ENCODE measurements around the gene APBB1. TPM values are rescaled to one million over a fixed set of nuclear protein-coding genes. Genes with fewer than 3 reads are reported as not detected.

Gene APBB1
- total RNA-seq, 1 experiment from 2014 or later, result 17.1 TPM

DNA sequence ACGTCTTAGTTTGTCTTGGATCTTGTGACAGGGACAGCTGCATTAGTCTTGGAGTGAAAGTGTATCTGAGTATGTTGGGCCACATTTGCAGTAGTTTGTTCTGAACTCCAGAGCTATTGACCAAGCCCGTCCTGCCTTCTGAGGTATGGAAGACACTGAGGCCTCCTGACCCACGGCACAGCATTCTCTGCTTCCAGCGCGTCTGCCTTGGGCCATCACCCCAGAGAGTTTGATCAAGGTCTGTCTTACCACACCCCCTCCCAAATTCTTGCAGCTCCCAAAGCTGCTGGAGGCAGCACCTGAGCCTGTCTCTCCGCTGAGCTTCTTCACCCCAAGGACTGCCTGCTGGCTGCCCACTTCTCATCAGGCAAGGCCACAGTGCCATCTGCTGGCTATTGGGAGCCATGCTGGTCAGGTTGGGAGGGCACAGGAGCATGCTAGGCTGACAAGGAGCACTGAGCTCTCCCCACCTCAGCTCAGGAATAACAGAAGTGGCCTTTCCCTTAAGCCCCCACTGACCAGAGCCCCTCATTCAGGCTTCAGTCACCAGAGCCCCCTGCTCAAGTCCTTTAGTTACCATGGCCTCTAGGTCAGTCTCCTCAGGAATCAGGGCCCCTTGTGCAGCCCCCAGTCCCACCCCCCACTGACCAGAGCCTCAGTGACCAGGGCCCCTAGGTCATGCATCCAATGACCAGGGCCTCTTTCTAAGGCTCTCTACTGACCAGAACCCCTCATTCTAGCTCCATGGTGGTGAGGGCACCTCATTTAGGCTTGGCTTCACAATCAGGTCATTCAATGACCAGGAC, 55.8 kb downstream of the APBB1 start:
- peaks cover 10% of the 10 kb centered on the region for H3K4me1 ChIP-seq (replicated peaks)
- H3K27ac ChIP-seq, result no peak overlapping the region

GRCh38 chr11:6362185-6362872, 56.6 kb downstream of the APBB1 start:
- H3K9me3 ChIP-seq (replicated peaks), result no peaks in the 10 kb centered on the region
- H3K4me1 ChIP-seq (replicated peaks), result peaks cover 17% of the 10 kb centered on the region
- no peak overlapping the region for H3K27ac ChIP-seq
- H3K36me3 ChIP-seq, result no peaks in the 10 kb centered on the region
- H3K4me3 ChIP-seq, result no peak overlapping the region
- no peak for DNase-seq (ENCODE audit: low read depth in 1 of 2, low spot score in 2 of 2)
- no peaks in the 10 kb centered on the region for H3K27me3 ChIP-seq (replicated peaks)

More for the DNA sequence above, 55.8 kb downstream of the APBB1 start:
- DNase-seq (ENCODE audit: low read depth in 1 of 2, low spot score in 2 of 2), result peak; percentile 52 to 70
- no peaks in the 10 kb centered on the region for H3K9me3 ChIP-seq (replicated peaks)
- H3K27me3 ChIP-seq (replicated peaks), result no peaks in the 10 kb centered on the region
- H3K4me3 ChIP-seq, result no peak overlapping the region
- no peaks in the 10 kb centered on the region for H3K36me3 ChIP-seq

- H3K4me3 ChIP-seq, result no peak overlapping the region
- H3K27me3 ChIP-seq (replicated peaks), result no peaks in the 10 kb centered on the region
- H3K9me3 ChIP-seq (replicated peaks), result no peaks in the 10 kb centered on the region
- peaks cover 33% of the 10 kb centered on the region for H3K4me1 ChIP-seq (replicated peaks)
- no peak for DNase-seq (ENCODE audit: low read depth in 1 of 2, low spot score in 2 of 2)
- no peak overlapping the region for H3K27ac ChIP-seq
- no peaks in the 10 kb centered on the region for H3K36me3 ChIP-seq
Observed at GRCh38 chr11:6360183-6360582, 58.7 kb downstream of the APBB1 start.

DNA sequence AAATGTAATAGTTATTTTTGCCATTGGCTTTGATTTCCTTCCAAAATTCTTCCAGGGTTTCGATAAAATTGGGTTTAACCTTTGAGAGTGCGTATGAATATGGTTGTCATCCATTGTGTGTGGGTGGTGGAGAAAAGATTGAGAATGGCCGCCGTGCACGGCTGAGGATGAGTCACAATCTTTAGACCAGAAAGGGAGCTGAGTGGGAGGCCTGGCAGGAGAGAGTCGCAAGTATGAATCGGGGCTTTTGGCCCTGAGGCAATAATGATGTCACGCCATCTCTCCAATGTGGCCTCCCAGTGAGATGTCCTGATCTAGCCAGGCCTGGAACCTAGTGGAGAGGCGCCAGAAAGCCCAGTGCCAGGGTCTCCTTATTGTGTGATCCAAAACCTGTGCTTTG, 61.7 kb downstream of the APBB1 start:
- Histone ChIP-seq H3K36me3 (no peaks in the 10 kb centered on the region), H3K4me3 (no peak overlapping the region), H3K9me3 (replicated peaks) (no peaks in the 10 kb centered on the region), H3K27ac (peak overlapping the region; percentile 90), H3K4me1 (replicated peaks) (peaks cover 47% of the 10 kb centered on the region), H3K27me3 (replicated peaks) (no peaks in the 10 kb centered on the region)
- peak; percentile 86 to 89 for DNase-seq (ENCODE audit: low read depth in 1 of 2, low spot score in 2 of 2)

DNA sequence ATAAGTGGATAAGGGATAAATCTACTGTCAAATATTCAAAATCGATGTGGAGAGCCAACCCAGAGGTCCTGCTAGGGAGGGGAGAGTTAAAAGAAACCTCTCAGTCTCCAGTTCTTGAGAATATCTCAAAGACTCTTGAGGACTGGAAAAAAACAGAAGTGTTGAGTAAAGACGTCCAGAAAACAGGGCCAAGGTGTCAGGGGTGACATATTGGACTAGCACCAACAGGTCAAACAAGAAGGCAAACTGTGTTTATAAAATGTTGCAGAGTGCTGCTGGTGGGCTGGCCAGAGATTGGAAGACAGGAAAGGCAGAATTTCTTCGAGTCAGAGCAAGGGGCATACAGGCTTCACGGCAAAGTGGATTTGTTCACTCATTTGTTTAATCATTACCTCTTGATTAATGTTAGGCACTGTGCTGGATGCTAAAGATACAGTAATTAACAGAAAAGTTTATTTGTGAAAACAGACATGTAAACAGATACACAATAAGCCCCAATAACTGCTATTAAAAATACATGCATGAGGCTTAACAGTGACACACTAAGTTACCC, 62.3 kb downstream of the APBB1 start:
- Histone ChIP-seq H3K36me3 (no peaks in the 10 kb centered on the region), H3K27me3 (replicated peaks) (no peaks in the 10 kb centered on the region), H3K4me1 (replicated peaks) (peaks cover 47% of the 10 kb centered on the region), H3K4me3 (no peak overlapping the region), H3K9me3 (replicated peaks) (no peaks in the 10 kb centered on the region), H3K27ac (peak overlapping the region; percentile 90)
- DNase-seq (ENCODE audit: low read depth in 1 of 2, low spot score in 2 of 2), result no peak

DNA sequence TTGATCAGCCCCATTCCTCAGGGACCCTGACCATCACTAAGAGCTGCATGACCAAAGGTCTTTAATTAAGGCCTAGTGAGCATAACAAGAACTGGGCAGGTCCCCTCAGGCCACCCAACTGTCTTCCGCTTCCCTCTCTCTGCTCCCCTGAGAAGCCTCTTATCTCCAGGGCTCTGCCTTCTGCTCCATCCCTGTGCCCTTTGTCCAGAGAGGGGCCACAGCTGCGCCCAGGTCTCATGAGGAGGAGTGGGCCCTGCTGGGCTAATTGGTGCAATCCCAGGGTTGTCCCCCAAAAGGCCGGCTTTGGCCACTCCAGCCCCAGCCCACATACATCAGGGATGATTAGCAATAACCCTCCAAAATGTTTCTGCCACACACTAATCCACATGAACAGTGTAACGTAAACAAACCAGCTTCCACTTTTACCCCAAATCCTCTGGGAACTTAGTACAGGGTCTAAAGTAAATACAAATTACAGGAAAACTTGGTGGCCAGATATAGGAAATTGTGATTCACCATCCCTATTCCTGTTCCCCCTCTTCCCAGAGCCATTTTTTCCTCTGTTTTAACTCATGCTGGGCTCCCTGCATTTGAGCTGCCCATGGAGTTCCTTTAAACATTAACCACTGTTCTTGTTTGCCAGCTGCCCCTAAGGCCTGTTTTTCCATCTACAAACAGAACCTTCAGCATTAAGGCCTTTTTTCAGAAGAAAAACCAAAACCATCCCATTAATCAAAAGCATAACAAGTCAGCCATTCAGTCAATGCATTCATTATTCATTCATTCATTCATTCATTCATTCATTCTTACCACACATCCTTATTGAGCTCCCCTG, 64.0 kb downstream of the APBB1 start:
- Histone ChIP-seq H3K27me3 (replicated peaks) (no peaks in the 10 kb centered on the region), H3K9me3 (replicated peaks) (no peaks in the 10 kb centered on the region), H3K4me1 (replicated peaks) (peaks cover 44% of the 10 kb centered on the region), H3K36me3 (no peaks in the 10 kb centered on the region), H3K27ac (peak overlapping the region; percentile 9; the same call in 1 of the 2 replicates), H3K4me3 (no peak overlapping the region)
- DNase-seq (ENCODE audit: low read depth in 1 of 2, low spot score in 2 of 2), result peak in 1 of 2 experiments; percentile 20

DNA sequence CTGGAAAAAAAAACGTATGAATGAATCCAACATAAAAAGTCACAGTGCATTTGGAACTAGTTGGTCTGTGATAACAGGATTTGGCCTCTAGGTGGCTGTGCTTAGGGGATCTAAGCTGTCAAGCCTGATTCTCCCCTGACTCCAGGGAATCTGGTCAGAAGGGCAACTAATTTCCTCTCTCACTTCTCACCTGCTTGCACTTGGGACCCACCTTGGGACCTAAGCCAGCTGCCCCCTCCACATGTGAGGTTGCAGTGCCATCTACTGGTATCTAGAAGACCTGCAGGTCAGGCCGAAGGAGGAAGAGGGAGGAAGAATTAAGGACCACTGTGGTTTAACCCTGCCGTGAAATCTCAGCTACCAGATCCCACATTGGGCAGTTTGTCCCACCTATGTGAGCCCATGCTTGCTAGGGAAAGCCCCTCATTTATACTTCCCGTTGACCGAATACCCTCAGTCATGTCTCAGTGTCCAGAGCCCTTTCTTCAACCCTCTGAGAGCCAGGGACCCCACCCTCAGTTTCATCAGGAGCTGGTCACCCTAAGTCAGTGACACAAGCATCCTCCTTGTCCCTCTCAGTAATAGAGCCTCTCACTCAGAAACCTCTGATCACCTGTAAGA, 65.4 kb downstream of the APBB1 start:
- Histone ChIP-seq H3K4me3 (no peak overlapping the region), H3K27ac (no peak overlapping the region), H3K9me3 (replicated peaks) (no peaks in the 10 kb centered on the region), H3K27me3 (replicated peaks) (no peaks in the 10 kb centered on the region), H3K4me1 (replicated peaks) (peaks cover 41% of the 10 kb centered on the region), H3K36me3 (no peaks in the 10 kb centered on the region)
- DNase-seq (ENCODE audit: low read depth in 1 of 2, low spot score in 2 of 2), result peak in 1 of 2 experiments; percentile 36

DNA sequence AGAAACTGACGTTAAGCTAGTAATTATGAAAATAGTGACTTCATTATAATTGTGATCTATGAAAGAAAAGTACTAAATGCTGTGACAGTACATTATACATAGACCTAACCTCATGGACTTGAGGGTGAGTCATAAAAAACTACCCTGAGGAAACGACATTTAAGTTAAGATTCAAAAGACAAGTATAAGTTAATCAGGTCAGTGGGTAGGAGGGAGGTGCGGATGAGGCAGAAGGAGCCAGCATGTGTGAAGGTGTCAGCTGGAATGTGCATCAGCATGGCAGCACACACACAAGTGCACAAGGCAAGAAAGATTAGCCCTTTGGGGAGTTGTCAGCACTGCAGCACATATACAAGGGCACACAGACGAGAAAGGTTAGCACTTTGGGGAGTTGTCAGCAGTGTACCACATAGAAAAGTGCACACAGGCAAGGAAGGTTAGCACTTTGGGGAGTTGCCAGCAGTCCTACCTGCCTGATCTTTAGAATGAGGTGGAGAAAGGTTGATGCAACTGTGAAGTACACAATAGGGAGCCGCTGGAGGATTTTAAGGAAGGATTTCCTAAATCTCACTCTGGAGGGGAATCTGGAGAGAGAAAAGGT, 67.0 kb downstream of the APBB1 start:
- Histone ChIP-seq H3K27me3 (replicated peaks) (no peaks in the 10 kb centered on the region), H3K4me1 (replicated peaks) (peaks cover 25% of the 10 kb centered on the region), H3K27ac (no peak overlapping the region), H3K9me3 (replicated peaks) (no peaks in the 10 kb centered on the region), H3K4me3 (no peak overlapping the region), H3K36me3 (no peaks in the 10 kb centered on the region)
- no peak for DNase-seq (ENCODE audit: low read depth in 1 of 2, low spot score in 2 of 2)

- Histone ChIP-seq H3K4me3 (no peak overlapping the region), H3K27ac (no peak overlapping the region), H3K27me3 (replicated peaks) (no peaks in the 10 kb centered on the region), H3K9me3 (replicated peaks) (no peaks in the 10 kb centered on the region), H3K4me1 (replicated peaks) (peaks cover 17% of the 10 kb centered on the region), H3K36me3 (no peaks in the 10 kb centered on the region)
- no peak for DNase-seq (ENCODE audit: low read depth in 1 of 2, low spot score in 2 of 2)
Observed at GRCh38 chr11:6350486-6350885, 68.4 kb downstream of the APBB1 start.

GRCh38 chr11:6350043-6350442, 68.9 kb downstream of the APBB1 start:
- H3K4me1 ChIP-seq (replicated peaks), result peaks cover 13% of the 10 kb centered on the region
- DNase-seq (ENCODE audit: low read depth in 1 of 2, low spot score in 2 of 2), result no peak
- H3K27ac ChIP-seq, result no peak overlapping the region
- H3K36me3 ChIP-seq, result no peaks in the 10 kb centered on the region
- no peak overlapping the region for H3K4me3 ChIP-seq
- H3K9me3 ChIP-seq (replicated peaks), result no peaks in the 10 kb centered on the region
- no peaks in the 10 kb centered on the region for H3K27me3 ChIP-seq (replicated peaks)

GRCh38 chr11:6345366-6345765, 73.5 kb downstream of the APBB1 start:
- no peaks in the 10 kb centered on the region for H3K36me3 ChIP-seq
- no peak for DNase-seq (ENCODE audit: low read depth in 1 of 2, low spot score in 2 of 2)
- no peaks in the 10 kb centered on the region for H3K9me3 ChIP-seq (replicated peaks)
- no peaks in the 10 kb centered on the region for H3K4me1 ChIP-seq (replicated peaks)
- H3K27me3 ChIP-seq (replicated peaks), result no peaks in the 10 kb centered on the region
- no peak overlapping the region for H3K27ac ChIP-seq
- H3K4me3 ChIP-seq, result no peak overlapping the region

Data from SJSA1 (cell line).